GM10266 (cell line): Measurements from ENCODE around the gene FILIP1L.

Experiments
- DNase-seq: peaks from one replicate; pipeline ENCODE4 v3.0.0; 2012; ENCODE audit errors: extremely low spot score
- CTCF ChIP-seq: IDR thresholded peaks from 2 replicates; pipeline ENCODE4 v1.5.1; 2012; ENCODE audit warnings: mild to moderate bottlenecking, low read depth; ENCODE audit not compliant: control insufficient read depth, insufficient read depth; ENCODE audit errors: missing control alignments

Gene FILIP1L

GRCh38 chr3:99972380-99973104, 141.8 kb downstream of the FILIP1L start:
- no peak for DNase-seq

GRCh38 chr3:99971761-99972160, 142.5 kb downstream of the FILIP1L start:
- TF ChIP-seq CTCF = no peak
- DNase-seq = no peak

More at GRCh38 chr3:99972380-99973104, 141.8 kb downstream of the FILIP1L start:
- no peak for TF ChIP-seq CTCF

GRCh38 chr3:99970198-99970597, 144.1 kb downstream of the FILIP1L start:
- no peak for TF ChIP-seq CTCF
- peak; percentile 29 for DNase-seq

GRCh38 chr3:99969136-99969535, 145.2 kb downstream of the FILIP1L start:
- no peak for DNase-seq
- TF ChIP-seq CTCF = no peak

- TF ChIP-seq CTCF = no peak
- no peak for DNase-seq
These were observed 146.5 kb downstream of the FILIP1L start for GRCh38 chr3:99967796-99968195.

- no peak for TF ChIP-seq CTCF
- no peak for DNase-seq
These were observed 147.5 kb downstream of the FILIP1L start for GRCh38 chr3:99966662-99967416.
